Measurements from ENCODE around the gene LRRC7.

DNA sequence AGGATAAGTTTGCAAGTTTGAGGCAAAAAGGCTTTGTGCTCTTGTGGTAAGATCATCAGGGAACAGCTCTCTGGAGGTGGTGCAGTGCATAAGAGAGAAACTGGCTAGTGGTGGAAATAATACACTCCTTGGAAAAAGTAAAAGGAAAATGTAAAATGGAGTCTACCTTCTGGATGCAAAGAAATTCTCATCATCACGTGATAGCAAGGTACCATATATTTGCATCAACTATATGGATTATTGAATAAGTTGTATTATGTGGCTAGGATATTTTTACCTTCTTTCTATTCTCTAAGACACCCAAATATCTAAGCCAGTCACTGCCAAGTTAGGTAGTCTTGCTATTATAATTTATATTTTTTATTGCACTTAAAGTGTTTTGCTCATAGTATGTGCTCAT lies 14.0 kb upstream of the LRRC7 start:
- TF ChIP-seq, protein P1, sequence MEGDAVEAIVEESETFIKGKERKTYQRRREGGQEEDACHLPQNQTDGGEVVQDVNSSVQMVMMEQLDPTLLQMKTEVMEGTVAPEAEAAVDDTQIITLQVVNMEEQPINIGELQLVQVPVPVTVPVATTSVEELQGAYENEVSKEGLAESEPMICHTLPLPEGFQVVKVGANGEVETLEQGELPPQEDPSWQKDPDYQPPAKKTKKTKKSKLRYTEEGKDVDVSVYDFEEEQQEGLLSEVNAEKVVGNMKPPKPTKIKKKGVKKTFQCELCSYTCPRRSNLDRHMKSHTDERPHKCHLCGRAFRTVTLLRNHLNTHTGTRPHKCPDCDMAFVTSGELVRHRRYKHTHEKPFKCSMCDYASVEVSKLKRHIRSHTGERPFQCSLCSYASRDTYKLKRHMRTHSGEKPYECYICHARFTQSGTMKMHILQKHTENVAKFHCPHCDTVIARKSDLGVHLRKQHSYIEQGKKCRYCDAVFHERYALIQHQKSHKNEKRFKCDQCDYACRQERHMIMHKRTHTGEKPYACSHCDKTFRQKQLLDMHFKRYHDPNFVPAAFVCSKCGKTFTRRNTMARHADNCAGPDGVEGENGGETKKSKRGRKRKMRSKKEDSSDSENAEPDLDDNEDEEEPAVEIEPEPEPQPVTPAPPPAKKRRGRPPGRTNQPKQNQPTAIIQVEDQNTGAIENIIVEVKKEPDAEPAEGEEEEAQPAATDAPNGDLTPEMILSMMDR (IDR thresholded peaks at IDR 0.05; ENCODE audit: borderline replicate concordance, extremely low read depth, low read length, poor library complexity, severe bottlenecking): no peak
- no peak for TF ChIP-seq EZH2 (IDR thresholded peaks at IDR 0.05; ENCODE audit: borderline replicate concordance, low read depth, low read length, severe bottlenecking)

Data from DND-41 (cell line).